ENCODE measurements around the gene AXIN1. TPM values are rescaled to one million over a fixed set of nuclear protein-coding genes. Genes with fewer than 3 reads are reported as not detected.

AXIN1 gene
- total and polyA plus RNA-seq, 2 donors (not counting 3 experiments of a cell fraction or from before 2014, with no cell fraction given), result 8.3 to 21.9 TPM

- Histone ChIP-seq H3K4me2 (ENCODE audit: insufficient read depth, low read length) (no peak overlapping the region), H3K36me3 (ENCODE audit: control insufficient read depth in 2 of 2, extremely low read depth in 1 of 2, insufficient read depth in 2 of 2, low read length in 2 of 2) (peaks cover 0 to 21% of the 10 kb centered on the region in 2 experiments), H3K4me3 (replicated peaks in 1 of 3; ENCODE audit: insufficient read depth in 1 of 3, low read depth in 1 of 3, low read length in 3 of 3) (no peak overlapping the region), H3K27me3 (ENCODE audit: control insufficient read depth in 2 of 2, insufficient read depth in 2 of 2, low read length in 2 of 2) (no peaks in the 10 kb centered on the region), H3K79me2 (ENCODE audit: control insufficient read depth, insufficient read depth, low read length) (no peaks in the 10 kb centered on the region), H3K9me3 (replicated peaks; ENCODE audit: control insufficient read depth, insufficient read depth, low read length) (no peaks in the 10 kb centered on the region), H2AFZ (ENCODE audit: low read depth, low read length) (no peak overlapping the region), H3K4me1 (ENCODE audit: control insufficient read depth, extremely low read depth, insufficient read depth, low read length) (no peaks in the 10 kb centered on the region), H3K27ac (ENCODE audit: insufficient read depth, low read depth, low read length) (no peak overlapping the region), H4K20me1 (replicated peaks; ENCODE audit: control insufficient read depth, extremely low read depth, insufficient read depth, low read length) (no peaks in the 10 kb centered on the region), H3K9me1 (replicated peaks; ENCODE audit: control insufficient read depth, extremely low read depth, insufficient read depth, low read length) (no peaks in the 10 kb centered on the region), H3K9ac (replicated peaks; ENCODE audit: extremely low read depth, insufficient read depth, low read length) (no peak overlapping the region)
- intact Hi-C loops (cut with micrococcal nuclease), result no loop called here
- no peak for DNase-seq (ENCODE audit: low read depth, low spot score)
- BruUV-seq (replicated peaks), result no TSS peak
- ChIA-PET POLR2A (no interaction called here), CTCF (no interaction called here)
- no peak for TF ChIP-seq EZH2 (IDR thresholded peaks at IDR 0.05; ENCODE audit: borderline replicate concordance, low read depth, low read length, severe bottlenecking)
- TF ChIP-seq GATA2 (IDR thresholded peaks at IDR 0.05; ENCODE audit: insufficient read depth, insufficient read length, low read depth, low read length), result no peak
- TF ChIP-seq, protein P1, sequence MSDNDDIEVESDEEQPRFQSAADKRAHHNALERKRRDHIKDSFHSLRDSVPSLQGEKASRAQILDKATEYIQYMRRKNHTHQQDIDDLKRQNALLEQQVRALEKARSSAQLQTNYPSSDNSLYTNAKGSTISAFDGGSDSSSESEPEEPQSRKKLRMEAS (IDR thresholded peaks at IDR 0.05; ENCODE audit: insufficient read depth, insufficient read length), result no peak
- no peak for TF ChIP-seq POLR2A (IDR thresholded peaks at IDR 0.05; ENCODE audit: low read depth, low read length)
- TF ChIP-seq JUN (IDR thresholded peaks at IDR 0.05; ENCODE audit: borderline replicate concordance, insufficient read depth, insufficient read length, low read depth), result no peak
- no peak for TF ChIP-seq FOS (IDR thresholded peaks at IDR 0.05; ENCODE audit: borderline replicate concordance, insufficient read depth, low read length)
- TF ChIP-seq MYC (IDR thresholded peaks at IDR 0.05; ENCODE audit: low read depth, low read length), result no peak
- no peak for TF ChIP-seq CTCF (IDR thresholded peaks at IDR 0.05; ENCODE audit: extremely low read depth in 1 of 2, insufficient read depth in 1 of 2, low read depth in 1 of 2, low read length in 2 of 2)
- TF ChIP-seq POLR2AphosphoS5 (IDR thresholded peaks at IDR 0.05; ENCODE audit: insufficient read depth, low read depth, low read length), result no peak
- no peak for FAIRE-seq
- dilution Hi-C loops (cut with MboI; ENCODE audit: extremely low pct_ligation_motif_present, low sequenced_read_pairs), result no loop called here
These were observed 56.2 kb downstream of the AXIN1 start for GRCh38 chr16:296276-296675.

All from endothelial cell of umbilical vein (primary cell).